Measurements from ENCODE around the gene B4GALT1. TPM values are rescaled to one million over a fixed set of nuclear protein-coding genes. Genes with fewer than 3 reads are reported as not detected.

Gene B4GALT1
- total and polyA plus RNA-seq, 10 donors = 18.1 to 111 (median 82.7) TPM

DNA sequence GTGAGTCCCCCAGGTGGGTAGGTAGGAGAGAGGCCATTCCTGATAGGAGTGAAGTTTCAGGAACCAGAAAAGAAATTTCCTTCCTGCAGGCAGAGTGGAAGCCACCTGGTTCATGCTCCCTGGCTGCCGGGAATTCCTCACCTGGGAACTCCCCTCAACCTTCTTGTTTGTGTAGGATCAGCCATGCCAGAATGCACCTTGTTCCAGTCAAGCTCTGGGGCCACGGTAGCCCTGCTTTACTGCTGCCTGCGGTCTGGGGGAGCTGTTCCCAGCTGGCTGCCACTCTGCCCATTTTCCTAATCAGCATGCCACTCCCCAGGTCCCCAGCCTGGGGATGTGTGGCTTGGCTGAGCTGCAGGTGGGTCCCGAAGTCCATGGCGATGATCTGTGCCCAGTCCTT, 18.7 kb upstream of the B4GALT1 start:
- Histone ChIP-seq H3K4me1 (peaks cover 0 to 11% (median 0%) of the 10 kb centered on the region in 6 donors), H3K36me3 (no peaks in the 10 kb centered on the region), H3K9me3 (no peaks in the 10 kb centered on the region), H3K27me3 (replicated peaks in 1 of 7) (no peaks in the 10 kb centered on the region), H3K4me3 (no peak overlapping the region), H3K27ac (no peak overlapping the region)
- TF ChIP-seq POLR2A (IDR thresholded peaks at IDR 0.05) (no peak), CTCF (IDR thresholded peaks at IDR 0.05 in 8 of 11, conservative IDR thresholded peaks at IDR 0.05 in 3 of 11) (no peak), POLR2AphosphoS5 (IDR thresholded peaks at IDR 0.05) (no peak)
- WGBS, 5 donors = 65 to 91% (median 74%) methylated on average over 5 of the region's 5 CpGs
- intact Hi-C loops (cut with DNase I; ENCODE audit: low total_unique reads) = no loop called here
- DNase-seq = no peak

- WGBS, 5 donors = 87 to 91% (median 88%) methylated on average over 11 of the region's 11 CpGs
- intact Hi-C loops (cut with DNase I; ENCODE audit: low total_unique reads) = no loop called here
- Histone ChIP-seq H3K27me3 (replicated peaks in 1 of 7) (no peaks in the 10 kb centered on the region), H3K9me3 (no peaks in the 10 kb centered on the region), H3K4me1 (peaks cover 0 to 11% (median 0%) of the 10 kb centered on the region in 6 donors), H3K36me3 (no peaks in the 10 kb centered on the region), H3K27ac (no peak overlapping the region), H3K4me3 (no peak overlapping the region)
- DNase-seq = no peak
- TF ChIP-seq CTCF (IDR thresholded peaks at IDR 0.05 in 8 of 11, conservative IDR thresholded peaks at IDR 0.05 in 3 of 11) = no peak
- TF ChIP-seq POLR2A (IDR thresholded peaks at IDR 0.05) = no peak
- TF ChIP-seq POLR2AphosphoS5 (IDR thresholded peaks at IDR 0.05) = no peak
These were observed 18.3 kb upstream of the B4GALT1 start for GRCh38 chr9:33185406-33185805.

- Histone ChIP-seq H3K27me3 (replicated peaks in 1 of 7) (no peaks in the 10 kb centered on the region), H3K36me3 (no peaks in the 10 kb centered on the region), H3K4me3 (no peak overlapping the region), H3K9me3 (no peaks in the 10 kb centered on the region), H3K4me1 (peaks cover 0 to 11% (median 0%) of the 10 kb centered on the region in 6 donors), H3K27ac (no peak overlapping the region)
- intact Hi-C loops (cut with DNase I; ENCODE audit: low total_unique reads) = no loop called here
- DNase-seq = no peak
- WGBS, 5 donors = 70 to 94% (median 78%) methylated on average over 2 of the region's 2 CpGs
- TF ChIP-seq POLR2A (IDR thresholded peaks at IDR 0.05) (no peak), POLR2AphosphoS5 (IDR thresholded peaks at IDR 0.05) (no peak), CTCF (IDR thresholded peaks at IDR 0.05 in 8 of 11, conservative IDR thresholded peaks at IDR 0.05 in 3 of 11) (no peak)
These were observed 17.8 kb upstream of the B4GALT1 start for GRCh38 chr9:33184963-33185362.

DNA sequence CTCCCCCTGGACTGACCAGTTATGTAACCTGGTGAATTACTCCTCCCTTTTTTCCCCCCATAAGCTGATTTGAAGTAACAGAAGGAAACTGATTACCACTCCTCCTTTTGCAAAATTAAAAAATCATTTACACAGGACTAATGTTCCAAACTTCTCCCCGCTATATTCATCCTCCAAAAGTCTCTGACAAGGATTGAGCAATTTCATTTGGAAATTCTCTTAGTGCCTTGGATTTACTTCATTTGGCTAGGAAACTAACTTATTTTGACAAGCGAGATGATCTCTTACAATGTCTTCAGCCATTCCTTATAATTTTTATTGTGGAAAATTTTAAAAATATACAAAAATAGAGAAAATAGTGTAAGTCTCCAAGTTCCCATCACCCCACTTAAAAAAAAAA, 15.4 kb upstream of the B4GALT1 start:
- DNase-seq = no peak
- Histone ChIP-seq H3K4me3 (no peak overlapping the region), H3K36me3 (no peaks in the 10 kb centered on the region), H3K27me3 (replicated peaks in 1 of 7) (no peaks in the 10 kb centered on the region), H3K27ac (no peak overlapping the region), H3K4me1 (peaks cover 0 to 11% (median 0%) of the 10 kb centered on the region in 6 donors), H3K9me3 (no peaks in the 10 kb centered on the region)
- intact Hi-C loops (cut with DNase I; ENCODE audit: low total_unique reads) = no loop called here
- 94 to 95% (median 94%) methylated on average over 2 of the region's 2 CpGs for WGBS, 5 donors
- TF ChIP-seq CTCF (IDR thresholded peaks at IDR 0.05 in 8 of 11, conservative IDR thresholded peaks at IDR 0.05 in 3 of 11) (no peak), POLR2A (IDR thresholded peaks at IDR 0.05) (no peak), POLR2AphosphoS5 (IDR thresholded peaks at IDR 0.05) (no peak)

Data from spleen (tissue), 11 donors.